Inferior parietal cortex (tissue), 1 donor: ENCODE data around the gene CIDEB.

Source experiments
- DNase-seq: peaks from one replicate; pipeline ENCODE4 v3.0.0-alpha.2; 2016; ENCODE audit errors: extremely low spot score

Gene CIDEB

DNA sequence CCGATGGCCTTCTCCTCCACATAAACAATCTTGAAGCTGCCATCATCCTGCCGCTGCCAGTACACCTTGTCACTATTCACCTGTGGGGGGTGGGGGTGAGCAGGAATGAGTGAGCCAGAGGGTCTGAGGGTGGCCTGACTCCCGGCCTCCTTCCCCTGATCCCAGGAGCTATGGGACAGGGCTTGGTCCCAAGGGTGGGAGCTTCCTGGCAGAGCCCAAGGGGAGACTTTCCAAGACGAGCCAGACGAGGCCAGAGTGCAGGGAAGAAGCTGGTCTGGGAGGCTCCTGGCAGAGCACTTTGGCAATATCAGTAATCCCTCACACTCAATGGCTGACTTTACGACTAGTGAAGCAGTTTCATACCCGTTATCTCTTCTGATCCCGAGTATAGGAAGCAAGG lies 52.3 kb downstream of the CIDEB start:
- no peak for DNase-seq
